OCI-LY3 (cell line): ENCODE data around the gene UBR1.

Experiments
- CTCF ChIP-seq: fragments of 200-600, 300-600 bp; sonication (generic); IDR thresholded peaks from 2 replicates; pipeline ENCODE4 v1.5.1; 2014; ENCODE audit warnings: antibody characterized with exemption, low read length, low read depth
- EZH2phosphoT487 ChIP-seq: fragments of 200-600 bp; shearing (Covaris generic); IDR thresholded peaks from 2 replicates; pipeline ENCODE4 v1.6.1; 2018; ENCODE audit warnings: antibody characterized with exemption, mixed run types, low read depth

- TF ChIP-seq EZH2phosphoT487 (no peak), CTCF (no peak)
These were observed 176.5 kb downstream of the UBR1 start for GRCh38 chr15:42929306-42929848.
